Pons (tissue), 1 donor: ENCODE data around the gene NSD2.
"Not testable (repeated sequence)": the region's sequence is repeated elsewhere in the genome, so short reads cannot be mapped to it uniquely, and the experiment has no call there.

Source experiments
- DNase-seq: peaks from one replicate; pipeline ENCODE4 v3.0.0-alpha.2; 2016; ENCODE audit warnings: low spot score

Gene NSD2

GRCh38 chr4:2006956-2007653 lies 135.9 kb downstream of the NSD2 start:
- DNase-seq, result no peak

GRCh38 chr4:2007804-2008670 lies 136.8 kb downstream of the NSD2 start:
- no peak for DNase-seq

DNA sequence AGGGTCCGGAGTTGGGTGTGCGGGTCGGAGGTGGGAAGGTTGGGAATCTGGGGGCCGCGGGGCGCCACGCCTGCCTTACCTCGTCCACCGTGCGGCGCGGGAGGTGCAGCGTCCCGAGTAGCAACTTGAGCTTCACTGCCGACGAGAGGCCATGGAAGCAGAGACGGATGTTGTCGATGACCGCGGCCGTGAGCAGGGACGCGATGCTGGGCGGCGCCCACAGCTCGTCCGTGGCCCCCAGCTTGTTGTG lies 137.4 kb downstream of the NSD2 start:
- DNase-seq, result no peak

DNA sequence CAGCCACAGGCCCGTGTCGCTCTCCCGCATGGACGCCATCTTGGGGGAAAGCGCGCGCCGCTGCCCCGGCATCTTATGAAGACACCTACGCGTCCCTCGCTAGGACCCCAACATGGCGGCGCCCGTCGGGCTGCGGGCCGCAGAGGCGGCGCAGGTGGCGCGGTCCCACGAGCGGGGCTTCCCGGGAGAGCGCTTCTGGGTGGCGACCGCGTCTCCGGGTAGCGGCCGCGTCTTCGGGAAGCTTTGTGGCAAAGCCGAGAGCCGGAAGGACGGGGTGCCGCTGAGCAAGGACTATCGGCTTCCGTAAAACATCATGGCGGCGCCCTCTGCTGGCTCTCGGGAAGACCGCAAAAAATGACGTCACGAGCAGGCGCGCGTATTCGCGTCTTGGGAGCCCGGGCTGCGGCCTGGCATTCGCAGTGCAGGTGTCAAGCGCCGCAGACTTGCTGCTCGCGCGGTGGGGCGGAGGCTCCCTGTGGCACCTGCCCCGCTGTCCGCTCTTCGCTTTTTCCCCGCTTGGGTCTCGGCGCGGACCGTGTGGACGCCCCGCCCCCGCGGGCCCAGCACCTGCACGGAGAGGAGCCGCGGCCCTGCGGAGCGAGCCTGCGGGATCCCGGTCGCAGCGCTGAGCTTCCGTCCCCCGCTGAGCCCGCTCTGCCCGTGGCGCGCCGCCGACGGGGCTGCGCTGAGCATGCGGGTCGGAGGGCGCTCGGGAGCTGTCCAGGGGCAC lies 137.9 kb downstream of the NSD2 start, which contains the start of gene NELFA:
NELFA (minus strand) TSS at position 54 of the 730 bp plus-strand sequence; CDS start at position 39, 15 bp downstream.
- DNase-seq, result peak; percentile 94

DNA sequence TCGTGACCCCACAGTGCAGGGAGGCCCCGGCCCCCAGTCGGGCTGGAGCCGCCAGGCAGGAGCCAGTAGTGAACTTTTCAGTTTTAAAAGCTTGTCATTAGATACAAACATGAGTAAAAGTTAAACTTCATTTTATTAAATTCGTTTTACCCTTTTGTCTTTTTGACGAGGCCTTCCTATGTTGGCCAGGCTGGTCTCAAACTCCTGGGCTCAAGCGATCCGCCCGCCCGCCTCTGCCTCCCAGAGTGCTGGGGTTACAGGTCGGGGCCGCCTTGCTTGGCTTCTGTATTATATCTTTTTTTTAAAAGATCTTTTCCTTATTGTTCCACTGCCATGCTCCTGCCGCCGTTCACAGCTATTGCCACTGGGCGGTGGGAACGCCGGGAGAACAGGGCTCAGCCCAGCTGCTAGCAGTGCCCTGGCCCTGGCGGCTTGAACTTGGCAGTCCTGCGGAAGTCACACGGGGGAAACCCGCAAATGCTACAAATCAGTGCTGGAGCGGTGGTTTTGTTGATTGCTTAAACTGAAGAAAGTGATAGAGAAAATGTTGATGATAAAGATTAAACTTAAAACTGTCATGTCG lies 138.5 kb downstream of the NSD2 start:
- DNase-seq, result peak; percentile 48

DNA sequence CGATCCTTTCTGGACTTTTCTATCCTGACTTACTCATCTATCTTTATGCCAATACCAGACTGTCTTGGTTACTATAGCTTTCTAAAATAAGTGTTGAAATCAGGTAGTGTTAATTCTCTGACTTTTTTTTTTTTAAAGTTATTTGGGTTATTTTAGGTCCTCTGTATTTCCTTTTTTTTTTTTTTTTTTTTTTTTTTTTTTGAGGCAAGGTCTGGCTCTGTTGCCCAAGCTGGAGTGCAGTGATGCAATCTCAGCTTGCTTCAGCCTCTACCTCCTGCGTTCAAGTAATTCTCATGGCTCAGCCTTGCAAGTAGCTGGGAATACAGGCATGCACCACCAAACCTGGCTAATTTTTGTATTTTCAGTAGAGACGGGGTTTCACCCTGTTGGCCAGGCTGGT lies 140.4 kb downstream of the NSD2 start:
- DNase-seq, result no peak

- DNase-seq, result no peak
Measured at GRCh38 chr4:2015008-2015407, 143.8 kb downstream of the NSD2 start.

DNA sequence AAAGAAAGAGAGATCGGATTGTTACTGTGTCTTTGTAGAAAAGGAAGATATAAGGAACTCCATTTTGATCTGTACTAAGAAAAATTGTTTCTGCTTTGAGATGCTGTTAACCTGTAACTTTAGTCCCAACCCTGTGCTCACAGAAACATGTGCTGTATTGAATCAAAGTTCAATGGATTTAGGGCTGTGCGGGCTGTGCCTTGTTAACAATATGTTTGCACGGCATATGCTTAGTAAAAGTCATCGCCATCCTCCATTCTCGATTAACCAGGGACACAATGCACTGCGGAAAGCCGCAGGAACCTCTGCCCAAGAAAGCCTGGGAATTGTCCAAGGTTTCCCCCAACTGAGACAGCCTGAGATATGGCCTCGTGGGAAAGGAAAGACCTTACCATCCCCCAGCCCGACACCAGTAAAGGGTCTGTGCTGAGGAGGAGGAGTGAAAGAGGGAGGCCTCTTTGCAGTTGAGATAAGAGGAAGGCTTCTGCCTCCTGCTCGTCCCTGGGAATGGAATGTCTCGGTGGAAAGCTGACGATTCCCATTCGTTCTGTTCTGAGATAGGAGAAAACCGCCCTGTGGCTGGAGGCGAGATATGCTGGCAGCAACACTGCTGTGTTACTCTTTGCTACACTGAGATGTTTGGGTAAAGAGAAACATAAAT lies 150.3 kb downstream of the NSD2 start:
- not testable (repeated sequence) for DNase-seq

DNA sequence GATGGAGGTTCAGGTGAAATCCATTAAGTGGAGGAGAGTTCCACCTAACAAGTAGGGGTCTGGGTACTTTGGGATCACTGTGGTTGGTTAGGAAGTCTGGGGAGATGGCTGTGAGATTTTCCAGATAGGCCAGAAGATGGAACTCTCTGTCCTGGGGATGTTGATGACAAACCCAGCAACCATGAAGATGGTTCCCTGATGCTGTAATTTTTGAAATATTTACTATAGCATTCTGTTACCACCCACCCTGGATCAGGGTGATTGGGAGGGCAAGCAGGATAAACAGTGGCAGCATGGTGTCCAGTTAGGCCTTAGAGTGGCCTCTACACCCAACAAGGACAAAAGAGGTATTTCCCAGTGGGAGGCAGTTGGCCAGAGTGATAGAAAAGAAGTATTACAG lies 153.5 kb downstream of the NSD2 start:
- no peak for DNase-seq

DNA sequence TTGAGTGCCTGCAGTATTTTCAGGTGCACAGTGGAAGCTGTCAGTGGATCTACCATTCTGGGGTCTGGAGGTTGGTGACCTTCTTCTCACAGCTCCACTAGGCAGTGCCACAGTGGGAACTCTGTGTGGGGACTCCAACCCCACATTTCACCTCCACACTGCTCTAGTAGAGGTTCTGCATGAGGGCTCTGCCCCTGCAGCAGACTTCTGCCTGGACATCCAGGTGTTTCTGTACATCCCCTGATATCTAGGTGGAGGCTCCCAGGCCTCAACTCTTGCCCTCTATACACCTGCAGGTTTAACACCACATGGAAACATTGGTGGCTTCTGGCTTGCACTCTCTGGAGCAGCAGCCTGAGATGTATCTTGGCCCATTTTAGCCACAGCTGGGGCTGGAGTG lies 154.6 kb downstream of the NSD2 start:
- no peak for DNase-seq

DNA sequence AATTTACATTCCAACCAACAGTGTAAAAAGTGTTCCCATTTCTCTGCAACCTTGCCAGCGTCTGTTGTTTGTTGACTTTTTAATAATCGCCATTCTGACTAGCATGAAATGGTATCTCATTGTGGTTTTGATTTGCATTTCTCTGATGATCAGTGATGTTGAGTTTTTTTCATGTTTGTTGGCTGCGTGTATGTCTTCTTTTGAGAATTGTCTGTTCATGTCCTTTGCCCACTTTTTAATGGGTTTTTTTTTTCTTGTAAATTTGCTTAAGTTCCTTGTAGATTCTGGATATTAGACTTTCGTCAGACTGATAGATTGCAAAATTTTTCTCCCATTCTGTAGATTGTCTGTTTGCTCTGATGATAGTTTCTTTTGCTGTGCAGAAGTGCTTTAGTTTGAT lies 155.9 kb downstream of the NSD2 start:
- not testable (repeated sequence) for DNase-seq

- not testable (repeated sequence) for DNase-seq
Measured at GRCh38 chr4:2031161-2031560, 160.0 kb downstream of the NSD2 start.
